K562 (cell line): ENCODE results near the gene CCNC. TPM values are rescaled to one million over a fixed set of nuclear protein-coding genes. Genes with fewer than 3 reads are reported as not detected.

Experiments
- ARID1B ChIP-seq: fragments of 450-650 bp; IDR thresholded peaks from 2 replicates; pipeline ENCODE4 v1.6.1; 2016; ENCODE audit warnings: antibody characterized with exemption, mild to moderate bottlenecking, inconsistent platforms
- CBFA2T3 ChIP-seq: fragments of 450-650 bp; IDR thresholded peaks from 2 replicates; pipeline ENCODE4 v1.6.1; 2017
- COPS2 ChIP-seq: fragments of 450-650 bp; conservative IDR thresholded peaks from 2 replicates; pipeline ENCODE4 v1.6.1; 2016; ENCODE audit warnings: mild to moderate bottlenecking, moderate library complexity
- CTBP1 ChIP-seq: fragments of 450-650 bp; IDR thresholded peaks from 2 replicates; pipeline ENCODE4 v1.6.1; 2016; ENCODE audit warnings: borderline replicate concordance
- CXXC5 ChIP-seq: fragments of 250-450 bp; sonication (Bioruptor Pico); IDR thresholded peaks from 2 replicates; pipeline ENCODE4 v1.8.0; 2022; ENCODE audit warnings: inconsistent platforms, mild to moderate bottlenecking, moderate library complexity
- FOSL1 ChIP-seq: fragments of 200-800 bp; sonication (Bioruptor generic); conservative IDR thresholded peaks from 2 replicates; pipeline ENCODE4 v1.6.1; 2016; ENCODE audit warnings: missing genetic modification characterization, missing compliant biosample characterization
- GABPA ChIP-seq: fragments of 200-800 bp; sonication (Bioruptor generic); conservative IDR thresholded peaks from 2 replicates; pipeline ENCODE4 v1.6.1; 2016; ENCODE audit warnings: low read depth, missing genetic modification characterization, missing compliant biosample characterization
- HIVEP1 ChIP-seq: fragments of 250-450 bp; sonication (Bioruptor Pico); IDR thresholded peaks from 2 replicates; pipeline ENCODE4 v1.4.0; 2020; ENCODE audit warnings: mild to moderate bottlenecking
- L3MBTL2 ChIP-seq: fragments of 450-650 bp; IDR thresholded peaks from 2 replicates; pipeline ENCODE4 v1.6.1; 2016; ENCODE audit warnings: mild to moderate bottlenecking, moderate library complexity
- MCM7 ChIP-seq, 2 experiments: fragments of 450-650 bp; IDR thresholded peaks; 2 replicates each; pipeline ENCODE4 v1.6.1; 2016 to 2018
- MIER1 ChIP-seq: fragments of 450-650 bp; IDR thresholded peaks from 2 replicates; pipeline ENCODE4 v1.6.1; 2016; ENCODE audit warnings: antibody characterized with exemption, mild to moderate bottlenecking, low read depth
- NCOA1 ChIP-seq: fragments of 450-650 bp; IDR thresholded peaks from 2 replicates; pipeline ENCODE4 v1.6.1; 2016; ENCODE audit warnings: low read depth
- POLR2G ChIP-seq: fragments of 200-400 bp; formaldehyde crosslinking; IDR thresholded peaks from 2 replicates; pipeline ENCODE4 v1.6.1; 2017; ENCODE audit warnings: low read depth, mild to moderate bottlenecking, antibody characterized with exemption, low read length, moderate library complexity
- SNRNP70 ChIP-seq: fragments of 200-400 bp; formaldehyde crosslinking; optimal IDR thresholded peaks from 2 replicates; pipeline ENCODE3; 2017; ENCODE audit warnings: low read depth, low read length
- SPI1 ChIP-seq: IDR thresholded peaks from 2 replicates; pipeline ENCODE4 v1.6.1; 2011; ENCODE audit warnings: low read depth, low read length, control low read depth, borderline replicate concordance
- TCF7 ChIP-seq: sonication (generic); IDR thresholded peaks from 2 replicates; pipeline ENCODE4 v1.6.1; 2016; ENCODE audit warnings: antibody characterized with exemption, borderline replicate concordance
- TRIM24 ChIP-seq, 2 experiments: fragments of 450-650 bp; IDR thresholded peaks; 2 replicates each; pipeline ENCODE4 v1.6.1; 2016
- ZNF3 ChIP-seq: fragments of 250-450 bp; sonication (Bioruptor Pico); IDR thresholded peaks from 2 replicates; pipeline ENCODE4 v1.5.0; 2021; ENCODE audit warnings: mild to moderate bottlenecking, moderate library complexity
- polyA plus RNA-seq, 8 experiments: library from polyadenylated mRNA; depleted of rRNA in 4 of 8; stranded (reverse) in 5 of 8; unstranded in 3 of 8; fragments of >200 nt; fragmentation: Nextera tagmentation in 2 of 8; fragmentation: Illumina TruSeq in 1 of 8; extraction: Ambion mirVana in 2 of 8; extraction: Trizol in 1 of 8; gene quantifications; 2 replicates each; pipeline versions ENCODE4 v1.2.1 to v1.2.3, GENCODE V29; 2011 to 2014; ENCODE audit warnings: inconsistent platforms in 1 of 8, missing spikeins in 1 of 8
- total RNA-seq, 7 experiments: library from RNA; depleted of rRNA in 6 of 7; stranded (reverse); fragments of >200 nt in 6 of 7; fragmentation: Illumina TruSeq in 2 of 7; extraction: Trizol in 2 of 7; gene quantifications; 2 replicates each; pipeline versions ENCODE4 v1.2.1 to v1.2.3, GENCODE V29; 2011 to 2021; ENCODE audit warnings: low replicate concordance in 1 of 7
- TF ChIP-seq, protein P1 (sequence below): fragments of 150-350 bp; IDR thresholded peaks from 2 replicates; pipeline ENCODE4 v1.6.1; 2014; ENCODE audit warnings: low read depth, mild to moderate bottlenecking, low read length, borderline replicate concordance
- TF ChIP-seq, protein P2 (sequence below): fragments of 200-400 bp; formaldehyde crosslinking; IDR thresholded peaks from 2 replicates; pipeline ENCODE4 v1.6.1; 2017; ENCODE audit warnings: mild to moderate bottlenecking, low read depth, low read length, moderate library complexity
- TF ChIP-seq, protein P3 (sequence below), 2 experiments: fragments of 250-450 bp in 1 of 2; fragments of 450-650 bp in 1 of 2; sonication (Bioruptor Pico) in 1 of 2; IDR thresholded peaks; 2 replicates each; pipeline versions ENCODE4 v1.6.1 to v1.8.0; 2016 to 2021; ENCODE audit warnings: mild to moderate bottlenecking in 2 of 2, moderate library complexity in 2 of 2, missing compliant biosample characterization in 1 of 2, missing genetic modification characterization in 1 of 2
- TF ChIP-seq, protein P4 (sequence below): sonication (generic); formaldehyde crosslinking; IDR thresholded peaks from 2 replicates; pipeline ENCODE4 v1.8.0; 2022; ENCODE audit warnings: mild to moderate bottlenecking, low read depth, missing genetic modification reagents

Gene CCNC
- total and polyA plus RNA-seq, 9 of the 15 experiments (the other 6 are each of a cell fraction or from before 2014, with no cell fraction given): 68.7 to 177 (median 99.6) TPM

DNA sequence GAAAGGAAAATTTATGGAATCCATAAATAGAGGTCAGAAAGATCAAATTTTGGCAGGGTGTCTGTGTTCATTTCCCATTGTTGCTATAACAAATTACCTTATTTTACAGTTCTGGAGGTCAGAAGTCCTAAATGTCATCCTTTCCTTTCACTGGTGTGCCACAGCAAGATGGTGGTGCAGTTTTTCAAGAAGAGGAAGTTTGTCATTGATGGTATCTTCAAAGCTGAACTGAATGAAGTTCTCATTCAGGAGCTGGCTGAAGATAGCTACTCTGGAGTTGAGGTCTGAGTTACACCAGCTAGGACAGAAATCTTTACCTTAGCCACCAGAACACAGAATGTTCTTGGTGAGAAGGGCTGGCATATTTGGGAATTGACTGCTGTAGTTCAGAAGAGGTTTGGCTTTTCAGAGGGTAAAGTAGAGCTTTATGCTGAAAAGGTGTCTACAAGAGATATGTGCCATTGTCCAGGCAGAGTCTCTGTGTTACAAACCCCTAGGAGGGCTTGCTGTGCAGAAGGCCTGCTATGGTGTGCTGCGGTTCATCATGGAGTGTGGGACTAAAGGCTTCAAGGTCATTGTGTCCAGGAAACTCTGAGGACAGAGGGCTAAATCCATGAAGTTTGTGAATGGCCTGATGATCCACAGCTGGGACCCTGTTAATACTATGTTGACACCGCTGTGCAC is 7.2 kb upstream of the CCNC start (continued):
- TF ChIP-seq FOSL1 (peak; percentile 39; the same call in 1 of the 2 replicates), L3MBTL2 (0 out of 2 replicates have a peak, but pooled peaks have one; percentile 27), NCOA1 (no peak), CBFA2T3 (no peak), COPS2 (no peak), SPI1 (no peak), SNRNP70 (no peak), HIVEP1 (CRISPR knock-in tag) (no peak), MIER1 (no peak), ZNF3 (CRISPR knock-in tag) (no peak), TRIM24 (IDR thresholded peaks at IDR 0.05) (0 out of 4 replicates have a peak, but pooled peaks of 1 of the 2 experiments have one; percentile 27), ARID1B (peak; percentile 63), POLR2G (no peak), MCM7 (IDR thresholded peaks at IDR 0.05) (no peak), CTBP1 (peak; percentile 38; the same call in 1 of the 2 replicates), TCF7 (peak; percentile 57; the same call in 1 of the 2 replicates), GABPA (peak; percentile 33; the same call in 1 of the 2 replicates), CXXC5 (CRISPR knock-in tag) (0 out of 2 replicates have a peak, but pooled peaks have one; percentile 32)
- TF ChIP-seq, protein P1, sequence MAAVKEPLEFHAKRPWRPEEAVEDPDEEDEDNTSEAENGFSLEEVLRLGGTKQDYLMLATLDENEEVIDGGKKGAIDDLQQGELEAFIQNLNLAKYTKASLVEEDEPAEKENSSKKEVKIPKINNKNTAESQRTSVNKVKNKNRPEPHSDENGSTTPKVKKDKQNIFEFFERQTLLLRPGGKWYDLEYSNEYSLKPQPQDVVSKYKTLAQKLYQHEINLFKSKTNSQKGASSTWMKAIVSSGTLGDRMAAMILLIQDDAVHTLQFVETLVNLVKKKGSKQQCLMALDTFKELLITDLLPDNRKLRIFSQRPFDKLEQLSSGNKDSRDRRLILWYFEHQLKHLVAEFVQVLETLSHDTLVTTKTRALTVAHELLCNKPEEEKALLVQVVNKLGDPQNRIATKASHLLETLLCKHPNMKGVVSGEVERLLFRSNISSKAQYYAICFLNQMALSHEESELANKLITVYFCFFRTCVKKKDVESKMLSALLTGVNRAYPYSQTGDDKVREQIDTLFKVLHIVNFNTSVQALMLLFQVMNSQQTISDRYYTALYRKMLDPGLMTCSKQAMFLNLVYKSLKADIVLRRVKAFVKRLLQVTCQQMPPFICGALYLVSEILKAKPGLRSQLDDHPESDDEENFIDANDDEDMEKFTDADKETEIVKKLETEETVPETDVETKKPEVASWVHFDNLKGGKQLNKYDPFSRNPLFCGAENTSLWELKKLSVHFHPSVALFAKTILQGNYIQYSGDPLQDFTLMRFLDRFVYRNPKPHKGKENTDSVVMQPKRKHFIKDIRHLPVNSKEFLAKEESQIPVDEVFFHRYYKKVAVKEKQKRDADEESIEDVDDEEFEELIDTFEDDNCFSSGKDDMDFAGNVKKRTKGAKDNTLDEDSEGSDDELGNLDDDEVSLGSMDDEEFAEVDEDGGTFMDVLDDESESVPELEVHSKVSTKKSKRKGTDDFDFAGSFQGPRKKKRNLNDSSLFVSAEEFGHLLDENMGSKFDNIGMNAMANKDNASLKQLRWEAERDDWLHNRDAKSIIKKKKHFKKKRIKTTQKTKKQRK: no peak
- TF ChIP-seq, protein P2, sequence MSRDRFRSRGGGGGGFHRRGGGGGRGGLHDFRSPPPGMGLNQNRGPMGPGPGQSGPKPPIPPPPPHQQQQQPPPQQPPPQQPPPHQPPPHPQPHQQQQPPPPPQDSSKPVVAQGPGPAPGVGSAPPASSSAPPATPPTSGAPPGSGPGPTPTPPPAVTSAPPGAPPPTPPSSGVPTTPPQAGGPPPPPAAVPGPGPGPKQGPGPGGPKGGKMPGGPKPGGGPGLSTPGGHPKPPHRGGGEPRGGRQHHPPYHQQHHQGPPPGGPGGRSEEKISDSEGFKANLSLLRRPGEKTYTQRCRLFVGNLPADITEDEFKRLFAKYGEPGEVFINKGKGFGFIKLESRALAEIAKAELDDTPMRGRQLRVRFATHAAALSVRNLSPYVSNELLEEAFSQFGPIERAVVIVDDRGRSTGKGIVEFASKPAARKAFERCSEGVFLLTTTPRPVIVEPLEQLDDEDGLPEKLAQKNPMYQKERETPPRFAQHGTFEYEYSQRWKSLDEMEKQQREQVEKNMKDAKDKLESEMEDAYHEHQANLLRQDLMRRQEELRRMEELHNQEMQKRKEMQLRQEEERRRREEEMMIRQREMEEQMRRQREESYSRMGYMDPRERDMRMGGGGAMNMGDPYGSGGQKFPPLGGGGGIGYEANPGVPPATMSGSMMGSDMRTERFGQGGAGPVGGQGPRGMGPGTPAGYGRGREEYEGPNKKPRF: no peak
- TF ChIP-seq, protein P3, sequence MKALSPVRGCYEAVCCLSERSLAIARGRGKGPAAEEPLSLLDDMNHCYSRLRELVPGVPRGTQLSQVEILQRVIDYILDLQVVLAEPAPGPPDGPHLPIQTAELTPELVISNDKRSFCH (CRISPR knock-in tag; IDR thresholded peaks at IDR 0.05): no peak
- TF ChIP-seq, protein P3 (tag; IDR thresholded peaks at IDR 0.05): 0 out of 2 replicates have a peak, but pooled peaks have one; percentile 18
- TF ChIP-seq, protein P4, sequence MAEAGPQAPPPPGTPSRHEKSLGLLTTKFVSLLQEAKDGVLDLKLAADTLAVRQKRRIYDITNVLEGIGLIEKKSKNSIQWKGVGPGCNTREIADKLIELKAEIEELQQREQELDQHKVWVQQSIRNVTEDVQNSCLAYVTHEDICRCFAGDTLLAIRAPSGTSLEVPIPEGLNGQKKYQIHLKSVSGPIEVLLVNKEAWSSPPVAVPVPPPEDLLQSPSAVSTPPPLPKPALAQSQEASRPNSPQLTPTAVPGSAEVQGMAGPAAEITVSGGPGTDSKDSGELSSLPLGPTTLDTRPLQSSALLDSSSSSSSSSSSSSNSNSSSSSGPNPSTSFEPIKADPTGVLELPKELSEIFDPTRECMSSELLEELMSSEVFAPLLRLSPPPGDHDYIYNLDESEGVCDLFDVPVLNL (CRISPR knock-in tag): no peak
